Measurements from ENCODE around the gene GPATCH2L. TPM values are rescaled to one million over a fixed set of nuclear protein-coding genes. Genes with fewer than 3 reads are reported as not detected.

Gene GPATCH2L
- total RNA-seq, 6 experiments from 2014 or later = 38.3 to 44.8 (median 41.9) TPM

- Mint-ChIP-seq H3K4me1 (ENCODE audit: low read depth) (peaks cover 16% of the 10 kb centered on the region), H3K9me3 (no peaks in the 10 kb centered on the region; the same call in 1 of the 2 replicates), H3K27ac (no peak overlapping the region), H3K4me3 (no peak overlapping the region), H3K27me3 (ENCODE audit: insufficient read depth) (peaks cover 2% of the 10 kb centered on the region; the same call in 1 of the 2 replicates), H3K36me3 (ENCODE audit: low read depth) (peaks cover 9% of the 10 kb centered on the region; the same call in 1 of the 2 replicates)
- DNase-seq = no peak
- no peak for TF ChIP-seq CTCF (IDR thresholded peaks at IDR 0.05)
These were observed 76.4 kb downstream of the GPATCH2L start for GRCh38 chr14:76228138-76228537.

GRCh38 chr14:76232800-76233199 is 81.1 kb downstream of the GPATCH2L start:
- Mint-ChIP-seq H3K27me3 (ENCODE audit: insufficient read depth) (peaks cover 2% of the 10 kb centered on the region), H3K27ac (no peak overlapping the region), H3K4me3 (no peak overlapping the region), H3K36me3 (ENCODE audit: low read depth) (peaks cover 5% of the 10 kb centered on the region; the same call in 1 of the 2 replicates), H3K4me1 (ENCODE audit: low read depth) (peaks cover 7% of the 10 kb centered on the region), H3K9me3 (no peaks in the 10 kb centered on the region)
- no peak for DNase-seq
- no peak for TF ChIP-seq CTCF (IDR thresholded peaks at IDR 0.05)

GRCh38 chr14:76235628-76236027 is 83.9 kb downstream of the GPATCH2L start:
- H3K27me3 Mint-ChIP-seq (ENCODE audit: insufficient read depth) = no peaks in the 10 kb centered on the region; the same call in 1 of the 2 replicates
- H3K36me3 Mint-ChIP-seq (ENCODE audit: low read depth) = peaks cover 5% of the 10 kb centered on the region; the same call in 1 of the 2 replicates
- H3K9me3 Mint-ChIP-seq = no peaks in the 10 kb centered on the region
- no peak for TF ChIP-seq CTCF (IDR thresholded peaks at IDR 0.05)
- no peak overlapping the region for H3K4me3 Mint-ChIP-seq
- no peak overlapping the region for H3K27ac Mint-ChIP-seq
- no peak for DNase-seq
- no peaks in the 10 kb centered on the region for H3K4me1 Mint-ChIP-seq (ENCODE audit: low read depth)

GRCh38 chr14:76236172-76237130 is 84.7 kb downstream of the GPATCH2L start:
- Mint-ChIP-seq H3K4me3 (no peak overlapping the region), H3K36me3 (ENCODE audit: low read depth) (peaks cover 5% of the 10 kb centered on the region; the same call in 1 of the 2 replicates), H3K27ac (no peak overlapping the region), H3K27me3 (ENCODE audit: insufficient read depth) (no peaks in the 10 kb centered on the region; the same call in 1 of the 2 replicates), H3K4me1 (ENCODE audit: low read depth) (no peaks in the 10 kb centered on the region), H3K9me3 (peaks cover 5% of the 10 kb centered on the region; the same call in 1 of the 2 replicates)
- DNase-seq = no peak
- TF ChIP-seq CTCF (IDR thresholded peaks at IDR 0.05) = no peak

- DNase-seq = no peak
- no peak overlapping the region for H3K27ac Mint-ChIP-seq
- H3K9me3 Mint-ChIP-seq = peaks cover 10% of the 10 kb centered on the region
- no peaks in the 10 kb centered on the region for H3K4me1 Mint-ChIP-seq (ENCODE audit: low read depth)
- H3K36me3 Mint-ChIP-seq (ENCODE audit: low read depth) = peaks cover 5% of the 10 kb centered on the region; the same call in 1 of the 2 replicates
- no peak overlapping the region for H3K4me3 Mint-ChIP-seq
- no peaks in the 10 kb centered on the region; the same call in 1 of the 2 replicates for H3K27me3 Mint-ChIP-seq (ENCODE audit: insufficient read depth)
- no peak for TF ChIP-seq CTCF (IDR thresholded peaks at IDR 0.05)
These were observed 85.7 kb downstream of the GPATCH2L start for GRCh38 chr14:76237349-76237990.
